Loucy (cell line): ENCODE results near the gene FAM163B.

Experiments
- H2AFZ ChIP-seq: fragments of 200-600 bp; sonication (generic); 2 replicates; pipeline ENCODE4 v1.6.0; 2016; ENCODE audit warnings: antibody characterized with exemption, mild to moderate bottlenecking, low read length, moderate library complexity
- H3F3A ChIP-seq: fragments of 200-600 bp; 2 replicates; pipeline ENCODE4 v1.6.0; 2016; ENCODE audit warnings: antibody characterized with exemption, low read depth, mild to moderate bottlenecking
- H3K27me3 ChIP-seq: fragments of 200-600 bp; sonication (generic); 2 replicates; pipeline ENCODE4 v1.6.1; 2014; ENCODE audit warnings: low read length, mild to moderate bottlenecking; ENCODE audit not compliant: insufficient read depth, poor library complexity, severe bottlenecking
- H3K36me3 ChIP-seq: fragments of 200-600 bp; sonication (generic); 2 replicates; pipeline ENCODE4 v1.6.1; 2016; ENCODE audit warnings: low read length; ENCODE audit not compliant: insufficient read depth
- H3K4me1 ChIP-seq: fragments of 200-600 bp; sonication (generic); 2 replicates; pipeline ENCODE4 v1.5.1; 2014; ENCODE audit warnings: low read length, mild to moderate bottlenecking; ENCODE audit not compliant: insufficient read depth, poor library complexity, severe bottlenecking
- H3K4me2 ChIP-seq: fragments of 200-600 bp; sonication (generic); 2 replicates; pipeline ENCODE4 v1.6.0; 2014; ENCODE audit warnings: antibody characterized with exemption, low read length, low read depth, mild to moderate bottlenecking; ENCODE audit not compliant: poor library complexity, severe bottlenecking
- H3K4me3 ChIP-seq: fragments of 200-600 bp; sonication (generic); 2 replicates; pipeline ENCODE4 v1.5.1; 2014; ENCODE audit warnings: low read length, mild to moderate bottlenecking, mixed read lengths; ENCODE audit not compliant: poor library complexity, severe bottlenecking
- H3K79me2 ChIP-seq: fragments of 200-600 bp; sonication (generic); 2 replicates; pipeline ENCODE4 v1.6.1; 2014; ENCODE audit warnings: low read length; ENCODE audit not compliant: insufficient read depth
- H3K9ac ChIP-seq: fragments of 200-600 bp; sonication (generic); 2 replicates; pipeline ENCODE4 v1.6.0; 2014; ENCODE audit warnings: mild to moderate bottlenecking, low read depth, low read length, moderate library complexity; ENCODE audit not compliant: poor library complexity, severe bottlenecking
- H3K9me2 ChIP-seq: fragments of 200-600 bp; sonication (generic); replicated peaks from 2 replicates; pipeline ENCODE4 v1.6.1; 2016; ENCODE audit warnings: low read depth, low read length, mixed read lengths
- H3K9me3 ChIP-seq: fragments of 200-600 bp; sonication (generic); 2 replicates; pipeline ENCODE4 v1.6.1; 2014; ENCODE audit warnings: mild to moderate bottlenecking, antibody characterized with exemption, low read length, low read depth; ENCODE audit not compliant: insufficient read depth
- H4K20me1 ChIP-seq: fragments of 200-600 bp; sonication (generic); 2 replicates; pipeline ENCODE4 v1.6.0; 2014; ENCODE audit warnings: antibody characterized with exemption, low read length, mild to moderate bottlenecking; ENCODE audit not compliant: insufficient read depth, poor library complexity, severe bottlenecking
- CTCF ChIP-seq: fragments of 200-600 bp; sonication (generic); conservative IDR thresholded peaks from 2 replicates; pipeline ENCODE4 v1.5.1; 2014; ENCODE audit warnings: mild to moderate bottlenecking, antibody characterized with exemption, low read length
- EZH2phosphoT487 ChIP-seq: fragments of 200-600 bp; IDR thresholded peaks from 2 replicates; pipeline ENCODE4 v1.6.1; 2018; ENCODE audit warnings: antibody characterized with exemption, mild to moderate bottlenecking, moderate library complexity, borderline replicate concordance

The FAM163B gene

GRCh38 chr9:133556354-133556753, 52.8 kb downstream of the FAM163B start:
- H2AFZ ChIP-seq: no peak overlapping the region; the same call in 1 of the 2 replicates
- H3K4me1 ChIP-seq: peaks cover 33% of the 10 kb centered on the region
- no peaks in the 10 kb centered on the region for H3K9me2 ChIP-seq
- no peaks in the 10 kb centered on the region for H3K79me2 ChIP-seq
- TF ChIP-seq EZH2phosphoT487 (no peak), CTCF (no peak)
- H3K4me3 ChIP-seq: no peak overlapping the region
- no peak overlapping the region for H3K4me2 ChIP-seq
- H3K9ac ChIP-seq: no peak overlapping the region
- H4K20me1 ChIP-seq: no peaks in the 10 kb centered on the region
- no peaks in the 10 kb centered on the region for H3K36me3 ChIP-seq
- no peaks in the 10 kb centered on the region for H3K27me3 ChIP-seq
- H3F3A ChIP-seq: no peaks in the 10 kb centered on the region
- H3K9me3 ChIP-seq: no peaks in the 10 kb centered on the region

GRCh38 chr9:133554729-133555128, 54.5 kb downstream of the FAM163B start:
- Histone ChIP-seq H3K4me2 (no peak overlapping the region), H2AFZ (no peak overlapping the region)

GRCh38 chr9:133553973-133554713, 55.0 kb downstream of the FAM163B start:
- H4K20me1 ChIP-seq: no peaks in the 10 kb centered on the region
- peaks cover 33% of the 10 kb centered on the region for H3K4me1 ChIP-seq
- H3K9ac ChIP-seq: no peak overlapping the region
- H3K27me3 ChIP-seq: no peaks in the 10 kb centered on the region
- no peak overlapping the region for H3K4me2 ChIP-seq
- H2AFZ ChIP-seq: no peak overlapping the region
- no peaks in the 10 kb centered on the region for H3K9me2 ChIP-seq
- H3K9me3 ChIP-seq: no peaks in the 10 kb centered on the region
- no peaks in the 10 kb centered on the region for H3F3A ChIP-seq
- no peak overlapping the region for H3K4me3 ChIP-seq
- no peaks in the 10 kb centered on the region for H3K79me2 ChIP-seq
- no peak for TF ChIP-seq EZH2phosphoT487
- TF ChIP-seq CTCF: no peak
- no peaks in the 10 kb centered on the region for H3K36me3 ChIP-seq

More at GRCh38 chr9:133554729-133555128, 54.5 kb downstream of the FAM163B start:
- no peaks in the 10 kb centered on the region for H3K36me3 ChIP-seq
- H3K27me3 ChIP-seq: no peaks in the 10 kb centered on the region
- H3K9me2 ChIP-seq: no peaks in the 10 kb centered on the region
- no peaks in the 10 kb centered on the region for H4K20me1 ChIP-seq
- H3K9ac ChIP-seq: no peak overlapping the region
- no peak overlapping the region for H3K4me3 ChIP-seq
- H3F3A ChIP-seq: no peaks in the 10 kb centered on the region
- TF ChIP-seq CTCF (no peak), EZH2phosphoT487 (no peak)
- H3K79me2 ChIP-seq: no peaks in the 10 kb centered on the region
- H3K9me3 ChIP-seq: no peaks in the 10 kb centered on the region
- H3K4me1 ChIP-seq: peaks cover 33% of the 10 kb centered on the region
